ENCODE measurements around the gene MPST.

Gene MPST

DNA sequence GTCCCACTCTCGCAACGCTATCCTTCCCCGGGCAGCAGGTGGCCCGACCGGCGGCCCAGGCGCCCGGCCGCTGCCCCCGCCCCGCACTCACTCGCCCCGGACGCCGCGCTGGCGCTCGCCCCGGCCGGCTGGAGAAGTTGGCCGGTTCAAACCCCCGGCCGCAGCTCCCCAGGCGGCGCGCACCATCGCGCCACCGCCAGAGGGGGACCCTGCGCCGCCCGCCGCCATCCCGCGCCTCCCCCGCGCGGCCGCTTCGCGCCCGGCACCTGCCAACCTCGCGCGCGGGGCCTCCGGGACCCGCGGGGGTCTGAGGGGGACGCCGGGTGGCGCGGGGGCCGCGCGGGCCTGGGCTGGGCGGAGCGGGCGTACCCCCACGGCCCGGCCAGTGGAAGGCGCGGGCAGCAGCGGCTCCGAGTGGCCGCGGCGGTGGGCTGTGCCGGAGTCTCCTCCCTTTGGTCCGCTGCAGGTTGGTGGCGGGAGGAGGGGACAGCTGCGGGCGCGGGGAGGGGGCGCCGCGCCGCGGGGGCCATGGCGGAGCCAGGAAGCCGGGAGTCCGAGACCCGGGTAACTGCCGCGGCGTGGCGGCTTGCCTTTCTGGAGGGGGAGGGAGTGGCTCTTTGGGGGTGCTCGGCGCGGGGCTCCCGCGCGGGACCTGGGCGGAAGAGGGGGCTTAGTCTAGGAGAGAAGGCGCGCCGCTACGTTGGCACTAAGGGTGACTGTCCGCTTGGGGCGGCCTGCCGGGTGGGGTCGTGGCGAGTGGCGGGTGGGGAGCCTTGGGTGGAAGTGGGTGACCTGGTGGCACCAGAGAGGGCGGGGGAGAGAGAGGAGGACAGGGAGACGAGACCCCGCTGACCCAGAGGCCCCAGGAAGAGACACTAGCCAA lies at the start of gene MPST, which contains the start of gene TST:
TSS of gene MPST (plus strand) at position 434 of the 883 bp plus-strand sequence. CDS start at position 529, 95 bp downstream.
TSS of gene TST (minus strand) at position 139 of the 883 bp plus-strand sequence. CDS start 715 bp downstream, outside the sequence.
- no peaks in the 10 kb centered on the region for H3F3A ChIP-seq (ENCODE audit: insufficient read depth)
- H3K4me2 ChIP-seq (ENCODE audit: low read depth, low read length, poor library complexity, severe bottlenecking) = peak within 1 kb of the TSS; percentile 58
- H4K20me1 ChIP-seq (ENCODE audit: low read depth, low read length) = no peaks in the 10 kb centered on the region
- peak within 1 kb of the TSS; percentile 97 for H2AFZ ChIP-seq (ENCODE audit: low read depth, low read length, severe bottlenecking)
- peak within 1 kb of the TSS; percentile 91 for H3K4me3 ChIP-seq (ENCODE audit: insufficient read depth, low read length, poor library complexity, severe bottlenecking)
- no peaks in the 10 kb centered on the region for H3K36me3 ChIP-seq (ENCODE audit: low read length)
- no peaks in the 10 kb centered on the region for H3K27me3 ChIP-seq (ENCODE audit: low read length)
- TF ChIP-seq EZH2phosphoT487 (conservative IDR thresholded peaks at IDR 0.05; ENCODE audit: low read length) (no peak), CTCF (IDR thresholded peaks at IDR 0.05; ENCODE audit: insufficient read depth, low read length, poor library complexity, severe bottlenecking) (no peak)
- H3K9me2 ChIP-seq (replicated peaks; ENCODE audit: insufficient read depth, low read length) = no peaks in the 10 kb centered on the region
- H3K79me2 ChIP-seq (ENCODE audit: insufficient read depth, low read length) = no peaks in the 10 kb centered on the region
- peak within 1 kb of the TSS; percentile 83 for H3K9ac ChIP-seq (ENCODE audit: low read length)
- no peaks in the 10 kb centered on the region for H3K9me3 ChIP-seq (ENCODE audit: insufficient read depth, low read length)
- no peak within 1 kb of the TSS for H3K27ac ChIP-seq (ENCODE audit: low read depth, low read length)

GRCh38 chr22:36971341-36972125 lies 48.0 kb upstream of the MPST start:
- no peak overlapping the region for H3K4me2 ChIP-seq (ENCODE audit: low read depth, low read length, poor library complexity, severe bottlenecking)

GRCh38 chr22:36976606-36977005 lies 42.9 kb upstream of the MPST start:
- Histone ChIP-seq H3K9me3 (ENCODE audit: insufficient read depth, low read length) (no peaks in the 10 kb centered on the region), H2AFZ (ENCODE audit: low read depth, low read length, severe bottlenecking) (no peak overlapping the region)

More at GRCh38 chr22:36971341-36972125, 48.0 kb upstream of the MPST start:
- Histone ChIP-seq H3K27me3 (ENCODE audit: low read length) (no peaks in the 10 kb centered on the region), H2AFZ (ENCODE audit: low read depth, low read length, severe bottlenecking) (no peak overlapping the region), H3K79me2 (ENCODE audit: insufficient read depth, low read length) (no peaks in the 10 kb centered on the region), H3K27ac (ENCODE audit: low read depth, low read length) (no peak overlapping the region), H3K4me3 (ENCODE audit: insufficient read depth, low read length, poor library complexity, severe bottlenecking) (no peak overlapping the region), H3K9me3 (ENCODE audit: insufficient read depth, low read length) (no peaks in the 10 kb centered on the region), H3K9ac (ENCODE audit: low read length) (no peak overlapping the region), H3F3A (ENCODE audit: insufficient read depth) (no peaks in the 10 kb centered on the region), H3K9me2 (replicated peaks; ENCODE audit: insufficient read depth, low read length) (no peaks in the 10 kb centered on the region), H3K36me3 (ENCODE audit: low read length) (no peaks in the 10 kb centered on the region), H4K20me1 (ENCODE audit: low read depth, low read length) (no peaks in the 10 kb centered on the region)
- TF ChIP-seq CTCF (IDR thresholded peaks at IDR 0.05; ENCODE audit: insufficient read depth, low read length, poor library complexity, severe bottlenecking) (no peak), EZH2phosphoT487 (conservative IDR thresholded peaks at IDR 0.05; ENCODE audit: low read length) (no peak)

More at GRCh38 chr22:36976606-36977005, 42.9 kb upstream of the MPST start:
- Histone ChIP-seq H3K27me3 (ENCODE audit: low read length) (no peaks in the 10 kb centered on the region), H3F3A (ENCODE audit: insufficient read depth) (no peaks in the 10 kb centered on the region), H3K9ac (ENCODE audit: low read length) (no peak overlapping the region), H3K27ac (ENCODE audit: low read depth, low read length) (no peak overlapping the region), H3K9me2 (replicated peaks; ENCODE audit: insufficient read depth, low read length) (no peaks in the 10 kb centered on the region), H3K4me2 (ENCODE audit: low read depth, low read length, poor library complexity, severe bottlenecking) (no peak overlapping the region), H4K20me1 (ENCODE audit: low read depth, low read length) (no peaks in the 10 kb centered on the region), H3K4me3 (ENCODE audit: insufficient read depth, low read length, poor library complexity, severe bottlenecking) (no peak overlapping the region), H3K79me2 (ENCODE audit: insufficient read depth, low read length) (no peaks in the 10 kb centered on the region), H3K36me3 (ENCODE audit: low read length) (no peaks in the 10 kb centered on the region)
- no peak for TF ChIP-seq CTCF (IDR thresholded peaks at IDR 0.05; ENCODE audit: insufficient read depth, low read length, poor library complexity, severe bottlenecking)
- no peak for TF ChIP-seq EZH2phosphoT487 (conservative IDR thresholded peaks at IDR 0.05; ENCODE audit: low read length)

All from SU-DHL-6 (cell line).